ENCODE results near the gene ALB.

Gene ALB

DNA sequence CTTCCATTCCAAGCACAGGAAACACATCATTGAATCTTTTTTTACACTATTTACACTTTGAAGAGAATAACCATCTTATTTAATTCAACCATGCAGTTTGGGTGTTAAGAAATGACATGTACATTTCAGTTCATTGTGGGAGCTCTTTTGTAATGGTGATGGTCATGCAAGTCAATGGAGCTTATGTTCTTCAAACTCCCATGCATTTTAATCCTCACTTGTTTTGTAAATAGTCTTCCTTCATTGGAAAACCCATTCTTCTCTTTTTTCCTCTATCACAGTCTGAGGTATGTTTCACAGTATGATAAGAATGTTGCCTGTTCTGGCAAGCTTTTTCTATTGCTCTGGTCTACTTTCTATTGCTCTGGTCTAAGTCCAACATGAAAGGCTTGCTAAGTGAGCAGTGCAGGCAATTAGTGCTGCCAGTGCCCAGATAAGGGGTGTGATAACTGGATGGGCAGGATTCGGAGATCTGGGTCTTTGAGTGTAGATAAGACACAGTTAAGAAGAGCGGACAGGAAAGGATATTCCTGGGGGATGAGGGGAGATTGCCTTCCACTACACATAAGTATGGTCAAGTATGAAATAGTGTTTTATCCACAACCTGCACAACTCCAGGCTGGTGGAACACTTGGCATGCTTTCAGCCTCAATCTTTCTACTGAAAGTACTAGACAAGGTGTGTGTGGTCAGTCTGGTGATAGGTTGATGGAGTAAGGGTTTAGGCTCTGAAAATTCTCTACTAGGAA, 49.0 kb downstream of the ALB start:
- no peak for DNase-seq

DNA sequence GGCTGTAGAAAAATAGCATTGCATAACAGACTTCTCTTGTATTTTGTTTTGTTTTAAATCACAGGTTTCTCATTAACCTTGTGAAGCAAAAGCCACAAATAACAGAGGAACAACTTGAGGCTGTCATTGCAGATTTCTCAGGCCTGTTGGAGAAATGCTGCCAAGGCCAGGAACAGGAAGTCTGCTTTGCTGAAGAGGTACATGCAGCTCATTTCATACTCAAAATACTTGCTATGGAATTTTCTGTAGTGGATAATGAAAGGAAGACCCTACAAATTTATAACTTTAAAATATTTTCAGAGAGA, 49.6 kb downstream of the ALB start:
- DNase-seq: no peak

DNA sequence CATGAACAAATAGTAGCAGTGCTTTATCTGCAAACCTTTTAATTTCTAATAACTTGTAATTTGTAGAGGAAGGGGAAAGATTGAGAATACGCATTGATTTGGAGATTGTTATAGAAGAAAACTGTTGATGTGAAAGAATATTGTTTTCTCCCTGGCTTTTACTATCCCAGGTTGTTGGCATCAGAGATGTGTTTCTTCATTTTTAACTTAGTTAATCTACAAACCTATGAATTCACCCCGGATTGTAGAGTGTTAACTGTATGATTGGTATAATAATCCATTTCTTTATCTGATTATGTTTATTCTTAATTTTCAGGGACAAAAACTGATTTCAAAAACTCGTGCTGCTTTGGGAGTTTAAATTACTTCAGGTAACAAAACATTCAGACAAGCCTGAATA, 50.8 kb downstream of the ALB start:
- no peak for DNase-seq

DNA sequence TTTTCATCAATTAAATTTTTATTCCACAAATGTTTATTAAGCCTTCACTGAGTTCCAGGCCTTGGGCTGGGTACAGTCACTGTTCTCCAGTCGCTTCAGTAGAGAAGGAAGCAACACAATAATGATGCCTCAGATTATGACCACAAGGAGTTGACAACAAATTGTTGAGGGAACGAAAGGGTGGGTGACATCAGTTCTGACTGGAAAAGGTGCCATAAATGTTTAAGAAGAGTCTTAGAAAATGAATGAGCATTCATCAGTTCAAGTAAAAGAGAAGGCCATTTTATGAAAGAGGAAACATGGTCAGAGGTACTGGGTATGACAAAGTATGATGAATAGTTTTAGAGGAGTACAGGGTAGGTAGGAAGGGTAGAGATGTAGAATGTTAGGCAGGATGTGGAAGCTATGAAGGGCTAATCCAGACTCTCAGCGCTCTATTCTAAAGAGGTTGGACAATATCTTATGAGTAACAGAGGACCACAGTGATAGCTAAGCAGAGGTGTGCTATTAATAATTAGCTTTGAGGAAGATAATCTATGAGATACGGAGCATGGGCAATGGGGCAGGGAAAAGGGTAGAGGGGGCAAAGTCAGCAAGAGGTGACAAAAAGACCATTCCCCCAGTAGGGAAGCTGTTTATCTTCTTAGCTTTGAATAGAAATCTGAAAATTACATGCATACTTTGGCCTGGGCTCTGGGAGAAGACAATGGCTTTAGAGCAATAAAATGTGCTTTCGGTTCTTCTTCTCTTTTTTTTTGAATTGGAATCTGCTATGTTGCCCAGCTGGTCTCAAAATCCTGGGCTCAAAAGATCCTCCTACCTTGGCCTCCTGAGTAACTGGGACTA, 52.3 kb downstream of the ALB start:
- DNase-seq: no peak

DNA sequence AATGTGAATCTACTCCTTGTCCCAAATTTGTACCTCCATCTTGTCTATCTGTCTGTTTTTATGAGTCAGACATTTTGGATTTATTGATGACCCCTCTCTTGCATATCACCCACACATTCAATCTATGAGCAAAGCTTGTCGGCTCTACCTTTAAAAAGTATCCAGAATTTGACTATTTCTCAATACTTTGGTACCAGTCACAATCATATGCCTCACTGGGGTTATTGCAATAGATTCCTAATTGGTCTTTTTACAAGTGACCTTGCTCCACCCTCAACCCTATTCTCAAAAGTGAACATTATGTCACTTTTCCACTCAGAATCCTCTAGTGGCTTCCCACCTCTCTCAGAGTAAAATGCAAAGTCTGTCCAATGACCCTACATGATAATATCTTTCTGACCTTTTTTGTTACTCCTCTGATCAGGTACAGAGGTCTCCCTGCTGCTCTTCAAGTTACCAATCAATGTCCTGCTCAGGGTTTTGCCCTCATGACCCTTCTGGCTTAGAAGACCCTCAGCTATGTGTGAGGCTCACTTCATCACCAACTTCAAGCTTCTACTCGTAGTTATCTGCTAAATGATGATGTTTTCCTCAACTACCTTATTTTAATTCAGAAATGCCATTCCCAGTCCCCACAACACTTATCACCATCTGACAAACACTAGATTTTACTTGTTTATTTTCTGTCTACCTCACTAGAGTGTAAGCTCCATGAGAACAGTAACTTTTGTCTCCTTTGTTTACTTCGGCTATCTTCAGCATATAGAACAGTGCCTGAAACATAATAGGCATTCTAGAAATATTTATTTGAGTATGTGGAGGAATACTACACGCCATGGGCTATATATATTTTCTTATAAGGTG, 54.3 kb downstream of the ALB start:
- no peak for DNase-seq

DNA sequence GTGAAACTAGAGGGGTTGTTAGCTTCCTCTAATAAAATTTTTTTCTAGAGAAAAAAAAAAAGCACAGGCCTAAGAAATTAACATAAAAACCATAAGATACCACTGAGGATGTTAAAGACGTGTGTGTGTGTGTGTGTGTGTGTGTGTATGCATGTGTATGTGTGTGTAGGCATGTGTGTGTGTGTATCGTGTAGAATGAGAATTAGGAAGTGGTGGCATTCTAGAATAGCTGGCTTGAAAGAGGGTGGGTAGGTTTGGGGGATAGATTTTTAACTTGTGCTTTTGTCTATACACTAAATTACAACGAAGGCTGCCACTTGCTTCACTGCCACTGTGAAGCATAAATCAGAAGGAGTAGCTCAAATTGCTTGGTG, 54.9 kb downstream of the ALB start:
- no peak for DNase-seq

DNA sequence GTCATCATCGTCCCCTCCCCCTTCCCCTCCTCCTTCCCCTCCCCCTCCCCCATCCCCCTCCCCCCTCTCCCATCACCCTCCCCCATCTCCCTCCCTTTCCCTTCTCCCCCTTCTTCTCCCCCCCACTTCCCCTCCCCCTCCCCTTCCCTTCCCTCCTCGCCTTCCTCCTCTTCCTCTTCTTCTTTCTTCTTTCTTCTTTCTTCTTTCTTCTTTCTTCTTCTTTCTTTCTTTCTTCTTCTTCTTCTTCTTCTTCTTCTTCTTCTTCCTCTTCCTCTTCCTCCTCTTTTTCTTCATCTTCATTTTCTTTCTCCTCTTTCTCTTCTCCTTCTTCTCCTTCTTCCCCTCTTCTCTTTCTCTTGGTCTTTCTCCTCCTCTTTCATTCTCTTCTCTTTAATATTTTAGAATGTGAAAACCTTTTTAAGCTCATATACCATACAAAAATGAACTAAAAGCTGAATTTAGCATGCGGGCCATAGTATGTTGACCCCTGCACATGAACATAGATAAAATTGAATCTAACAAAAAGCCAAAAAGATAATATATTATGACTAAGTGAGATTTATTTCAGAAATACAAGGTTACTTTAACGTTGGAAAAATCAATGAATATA, 56.9 kb downstream of the ALB start:
- DNase-seq: no peak

DNA sequence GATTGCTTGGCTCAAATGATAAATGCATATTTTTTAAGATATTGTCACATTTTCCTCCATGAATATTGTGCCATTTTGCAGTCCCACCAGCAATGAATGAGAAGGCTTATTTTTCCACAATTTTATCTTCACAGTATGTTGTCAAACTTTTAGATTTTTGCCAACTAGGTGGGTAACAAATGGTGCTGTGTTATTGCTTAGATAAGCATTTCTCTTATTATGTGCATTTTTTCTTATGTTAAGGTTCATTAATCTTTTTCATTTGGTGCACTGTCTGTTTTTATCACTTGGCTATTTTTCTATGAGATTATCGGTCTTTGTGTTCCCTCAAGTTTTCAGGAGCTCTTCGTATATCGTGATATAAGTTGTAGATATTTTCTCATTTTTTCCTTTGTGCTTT, 64.1 kb downstream of the ALB start:
- DNase-seq: no peak

DNA sequence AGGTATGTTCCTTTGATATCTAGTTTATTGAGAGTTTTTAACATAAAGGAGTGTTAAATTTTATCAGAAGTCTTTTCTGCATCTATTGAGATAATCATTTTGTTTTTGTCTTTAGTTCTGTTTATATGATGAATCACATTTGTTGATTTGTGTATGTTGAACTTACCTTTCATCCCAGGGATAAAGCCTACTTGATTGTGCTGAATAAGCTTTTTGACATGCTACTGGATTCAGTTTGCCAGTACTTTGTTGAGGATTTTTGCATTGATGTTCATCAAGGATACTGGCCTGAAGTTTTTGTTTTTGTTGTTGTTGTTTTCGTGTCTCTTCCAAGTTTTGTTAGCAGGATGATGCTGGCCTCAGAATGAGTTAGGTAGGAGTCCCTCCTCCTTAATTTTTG, 66.6 kb downstream of the ALB start:
- no peak for DNase-seq

Measured in stimulated activated CD4-positive, alpha-beta T cell treated with anti-CD3 and anti-CD28 coated beads, Interleukin-2, amount 100 ng/mL, for 24 hours (primary cell).